Endodermal cell (in vitro differentiated cells): ENCODE data around the gene PDZRN4. TPM values are rescaled to one million over a fixed set of nuclear protein-coding genes. Genes with fewer than 3 reads are reported as not detected.

Source experiments
- DNase-seq: peaks from one replicate; pipeline ENCODE4 v3.0.0-alpha.2; 2017
- H3K27ac ChIP-seq: 2 replicates; pipeline ENCODE4 v1.5.1; 2013; ENCODE audit warnings: mild to moderate bottlenecking, low read depth, low read length, moderate library complexity
- H3K27me3 ChIP-seq: 2 replicates; pipeline ENCODE4 v1.6.1; 2013; ENCODE audit warnings: mild to moderate bottlenecking, low read length, moderate library complexity; ENCODE audit not compliant: insufficient read depth, control insufficient read depth, poor library complexity, severe bottlenecking
- H3K36me3 ChIP-seq: 2 replicates; pipeline ENCODE4 v1.7.0; 2013; ENCODE audit warnings: mild to moderate bottlenecking, low read length, moderate library complexity; ENCODE audit not compliant: control insufficient read depth, insufficient read depth
- H3K4me1 ChIP-seq: one replicate; pipeline ENCODE4 v1.7.0; 2013; ENCODE audit warnings: low read length; ENCODE audit not compliant: control insufficient read depth, insufficient read depth
- H3K4me3 ChIP-seq: 2 replicates; pipeline ENCODE4 v1.5.1; 2013; ENCODE audit warnings: mild to moderate bottlenecking, low read length, moderate library complexity
- H3K9ac ChIP-seq: 2 replicates; pipeline ENCODE4 v1.6.1; 2013; ENCODE audit warnings: mild to moderate bottlenecking, low read length, moderate library complexity; ENCODE audit not compliant: poor library complexity, severe bottlenecking; ENCODE audit errors: extremely low read depth
- H3K9me3 ChIP-seq: 2 replicates; pipeline ENCODE4 v1.6.1; 2013; ENCODE audit warnings: mild to moderate bottlenecking, low read length, moderate library complexity; ENCODE audit not compliant: control insufficient read depth
- H3K27ac Mint-ChIP-seq: 2 replicates; pipeline ENCODE4 v1.8.0; 2020; ENCODE audit warnings: mixed read lengths
- H3K27me3 Mint-ChIP-seq: 2 replicates; pipeline ENCODE4 v1.8.0; 2021; ENCODE audit warnings: mild to moderate bottlenecking, mixed read lengths; ENCODE audit not compliant: insufficient read depth
- H3K36me3 Mint-ChIP-seq: 2 replicates; pipeline ENCODE4 v1.8.0; 2020; ENCODE audit warnings: low read depth, mixed read lengths
- H3K4me1 Mint-ChIP-seq: 2 replicates; pipeline ENCODE4 v1.8.0; 2020; ENCODE audit warnings: mixed read lengths
- H3K4me3 Mint-ChIP-seq: 2 replicates; pipeline ENCODE4 v1.8.0; 2020; ENCODE audit warnings: mild to moderate bottlenecking, moderate library complexity, mixed read lengths
- H3K9me3 Mint-ChIP-seq: 2 replicates; pipeline ENCODE4 v1.8.0; 2020; ENCODE audit warnings: mild to moderate bottlenecking, mixed read lengths
- CTCF ChIP-seq: fragments of 200-600 bp; sonication (generic); conservative IDR thresholded peaks from 2 replicates; pipeline ENCODE4 v1.5.0; 2021; ENCODE audit warnings: antibody characterized with exemption, mild to moderate bottlenecking
- WGBS, 2 experiments: methylation state at CpG; one replicate each; pipeline versions ENCODE4 v1.1.5 to v1.1.7; 2013; ENCODE audit warnings: missing lambda C conversion rate in 2 of 2, mixed read lengths in 1 of 2; ENCODE audit not compliant: insufficient coverage in 1 of 2, insufficient read length in 1 of 2; 5-methylcytosine and 5-hydroxymethylcytosine counted together
- total RNA-seq, 2 donors: library from RNA; stranded (reverse); fragmentation: NEBNext Ultra II Directional in 1 of 2; extraction: Animal tissue kit (Norgen Biotek cat#: 25700) in 1 of 2; gene quantifications; 2 replicates in 1 of 2; 3 replicates in 1 of 2; pipeline ENCODE4 v1.2.1, GENCODE V29; 2021

PDZRN4 gene
- total RNA-seq, 2 donors from 2014 or later = 1.6 to 1.9 TPM

DNA sequence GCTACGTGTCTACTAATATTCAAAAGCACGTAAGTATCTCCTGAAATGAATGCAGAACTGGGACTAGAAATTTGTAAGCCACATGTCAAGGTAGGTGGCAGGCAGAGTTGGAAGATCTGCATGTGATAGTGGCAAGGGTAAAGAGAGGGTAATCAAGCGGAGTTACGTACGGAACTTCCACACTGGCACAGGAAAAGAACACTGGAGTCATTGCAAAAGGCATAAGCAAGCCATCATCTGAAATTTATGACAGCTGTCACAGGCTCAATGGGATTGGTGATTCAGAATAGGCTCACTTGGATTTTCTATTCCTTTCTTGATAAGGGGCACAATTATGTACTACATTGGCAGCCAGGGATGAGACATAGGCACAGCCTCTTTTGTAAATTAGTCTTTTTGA, 245.3 kb downstream of the PDZRN4 start:
- no peaks in the 10 kb centered on the region for H3K9me3 Mint-ChIP-seq
- no peak for DNase-seq
- no peak overlapping the region for H3K4me3 Mint-ChIP-seq
- H3K36me3 Mint-ChIP-seq = no peaks in the 10 kb centered on the region
- no peaks in the 10 kb centered on the region for H3K36me3 ChIP-seq
- H3K4me1 ChIP-seq = no peaks in the 10 kb centered on the region
- H3K9ac ChIP-seq = no peak overlapping the region
- H3K27ac Mint-ChIP-seq = no peak overlapping the region
- H3K27me3 ChIP-seq = no peaks in the 10 kb centered on the region
- no peak for TF ChIP-seq CTCF
- peaks cover 18% of the 10 kb centered on the region for H3K4me1 Mint-ChIP-seq
- no peak overlapping the region for H3K4me3 ChIP-seq
- H3K9me3 ChIP-seq = no peaks in the 10 kb centered on the region
- no peak overlapping the region for H3K27ac ChIP-seq
- 97 to 100% methylated on average over 5 of the region's 5 CpGs for WGBS, 2 experiments
- H3K27me3 Mint-ChIP-seq = no peaks in the 10 kb centered on the region

DNA sequence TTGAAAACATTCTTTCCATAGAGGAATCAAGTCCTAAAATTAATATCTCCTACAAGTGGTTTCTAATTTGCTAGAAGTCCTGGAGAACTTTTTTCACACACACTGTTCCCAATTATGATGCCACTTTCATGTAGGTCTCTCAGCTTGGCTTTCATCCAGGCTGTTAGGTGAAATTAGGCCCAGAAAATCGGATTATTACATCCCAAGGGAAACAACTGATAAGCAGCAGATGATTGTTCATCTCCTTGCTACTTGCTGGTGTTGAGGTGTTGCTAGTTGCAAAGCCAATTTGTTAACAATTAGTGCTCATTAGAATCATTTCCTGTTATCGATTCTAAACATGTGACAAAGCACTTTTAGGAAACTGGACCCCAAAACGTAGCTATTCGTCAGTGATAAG, 248.0 kb downstream of the PDZRN4 start:
- Histone ChIP-seq H3K27ac (no peak overlapping the region), H3K27me3 (no peaks in the 10 kb centered on the region), H3K36me3 (no peaks in the 10 kb centered on the region), H3K4me1 (peaks cover 7% of the 10 kb centered on the region), H3K9me3 (no peaks in the 10 kb centered on the region), H3K4me3 (no peak overlapping the region), H3K9ac (no peak overlapping the region)
- TF ChIP-seq CTCF = no peak
- H3K36me3 Mint-ChIP-seq = no peaks in the 10 kb centered on the region
- H3K4me3 Mint-ChIP-seq = no peak overlapping the region
- no peak for DNase-seq
- no peaks in the 10 kb centered on the region for H3K9me3 Mint-ChIP-seq
- no peaks in the 10 kb centered on the region for H3K27me3 Mint-ChIP-seq
- 74 to 85% methylated on average over 4 of the region's 4 CpGs for whole genome bisulfite sequencing, 2 experiments
- H3K27ac Mint-ChIP-seq = no peak overlapping the region
- H3K4me1 Mint-ChIP-seq = peaks cover 31% of the 10 kb centered on the region

GRCh38 chr12:41437563-41437962, 249.4 kb downstream of the PDZRN4 start:
- Mint-ChIP-seq H3K27me3 (no peaks in the 10 kb centered on the region), H3K4me1 (peaks cover 31% of the 10 kb centered on the region), H3K36me3 (no peaks in the 10 kb centered on the region), H3K4me3 (peak overlapping the region; percentile 22), H3K9me3 (no peaks in the 10 kb centered on the region), H3K27ac (peak overlapping the region; percentile 16)
- Histone ChIP-seq H3K4me3 (peak overlapping the region; percentile 15), H3K36me3 (no peaks in the 10 kb centered on the region), H3K4me1 (peaks cover 7% of the 10 kb centered on the region), H3K27me3 (no peaks in the 10 kb centered on the region), H3K27ac (peak overlapping the region; percentile 29), H3K9ac (no peak overlapping the region), H3K9me3 (no peaks in the 10 kb centered on the region)
- DNase-seq = no peak
- 84 to 93% methylated on average over 3 to 5 of the region's 5 CpGs for WGBS, 2 experiments
- no peak for TF ChIP-seq CTCF
